Spleen (tissue), 11 donors: ENCODE data around the gene FAAH2. TPM values are rescaled to one million over a fixed set of nuclear protein-coding genes. Genes with fewer than 3 reads are reported as not detected.

Experiments
- DNase-seq: peaks from one replicate; pipeline ENCODE4 v3.0.0-alpha.2; 2020
- H3K27ac ChIP-seq, 8 donors: fragments of 200-600 bp; sonication (generic) in 7 of 8; 1 replicate in 4 of 8; 2 replicates in 4 of 8; pipeline versions ENCODE4 v1.5.0 to v1.8.0; 2016 to 2021; ENCODE audit warnings: inconsistent platforms in 4 of 8, mild to moderate bottlenecking in 4 of 8, moderate library complexity in 1 of 8
- H3K27me3 ChIP-seq, 7 donors: fragments of 200-600 bp; sonication (generic) in 6 of 7; replicated peaks in 1 of 7; 1 replicate in 4 of 7; 2 replicates in 3 of 7; pipeline versions ENCODE4 v1.5.0 to v1.8.0; 2016 to 2021; ENCODE audit warnings: inconsistent platforms in 3 of 7, mild to moderate bottlenecking in 1 of 7
- H3K36me3 ChIP-seq, 6 donors: fragments of 200-600 bp; sonication (generic) in 5 of 6; 1 replicate in 4 of 6; 2 replicates in 2 of 6; pipeline versions ENCODE4 v1.5.0 to v1.8.0; 2016 to 2021; ENCODE audit warnings: inconsistent platforms in 2 of 6
- H3K4me1 ChIP-seq, 6 donors: fragments of 200-600 bp; sonication (generic) in 5 of 6; 1 replicate in 3 of 6; 2 replicates in 3 of 6; pipeline versions ENCODE4 v1.5.0 to v1.8.0; 2016 to 2021; ENCODE audit warnings: inconsistent platforms in 3 of 6
- H3K4me3 ChIP-seq, 8 donors: fragments of 200-600 bp; sonication (generic) in 7 of 8; 1 replicate in 4 of 8; 2 replicates in 4 of 8; pipeline versions ENCODE4 v1.5.0 to v1.8.0; 2016 to 2021; ENCODE audit warnings: inconsistent platforms in 4 of 8, mild to moderate bottlenecking in 4 of 8, moderate library complexity in 2 of 8
- H3K9me3 ChIP-seq, 8 donors: fragments of 200-600 bp; sonication (generic) in 7 of 8; 1 replicate in 4 of 8; 2 replicates in 4 of 8; pipeline versions ENCODE4 v1.5.0 to v1.8.0; 2016 to 2021; ENCODE audit warnings: inconsistent platforms in 4 of 8
- POLR2A ChIP-seq, 3 donors: fragments of 450-650 bp; IDR thresholded peaks; one replicate each; pipeline ENCODE4 v1.5.1; 2017; ENCODE audit warnings: antibody characterized with exemption in 3 of 3, mild to moderate bottlenecking in 1 of 3
- POLR2AphosphoS5 ChIP-seq, 3 donors: sonication (generic); formaldehyde crosslinking; IDR thresholded peaks; one replicate each; pipeline ENCODE4 v1.5.1; 2017; ENCODE audit warnings: antibody characterized with exemption in 3 of 3
- WGBS, 5 donors: extraction: QIAGEN DNeasy Blood & Tissue Kit in 3 of 5; methylation state at CpG; one replicate each; pipeline versions ENCODE4 v1.1.5 to v1.1.7; 2013 to 2018; 5-methylcytosine and 5-hydroxymethylcytosine counted together
- intact Hi-C: fragments of 100-400 bp; cut with DNase I; formaldehyde crosslinking; loops from one replicate; pipeline ENCODE4 v1.15.0; 2023; ENCODE audit warnings: low total_unique reads
- polyA plus RNA-seq, 3 donors: library from polyadenylated mRNA; stranded (reverse); fragments of 200-250 nt; gene quantifications; one replicate each; pipeline ENCODE4 v1.2.1, GENCODE V29; 2013
- total RNA-seq, 7 donors: library from RNA; depleted of rRNA in 3 of 7; stranded (reverse); fragments of >200 nt in 3 of 7; fragmentation: NEBNext Ultra II Directional in 4 of 7; extraction: Animal tissue kit (Norgen Biotek cat#: 25700) in 4 of 7; gene quantifications; one replicate each; pipeline versions ENCODE4 v1.1.0 to v1.2.1, GENCODE V29; 2016 to 2021
- TF ChIP-seq, protein P1 (sequence below), 11 experiments: fragments of 200-600 bp in 7 of 11; fragments of 450-650 bp in 4 of 11; sonication (generic) in 4 of 11; IDR thresholded peaks in 8 of 11; conservative IDR thresholded peaks in 3 of 11; 1 replicate in 7 of 11; 2 replicates in 4 of 11; pipeline versions ENCODE4 v1.4.0 to v1.8.0; 2016 to 2021; ENCODE audit warnings: antibody characterized with exemption in 11 of 11, inconsistent platforms in 4 of 11, mild to moderate bottlenecking in 1 of 11
- donor health status: healthy with polysubstance abuse.
- donor health status: DM: no; HTN: no; CAD: no; lungs with moderate emphysema.
- donor health status: DM: no; HTN: no; CAD: no.
- donor health status: Bipolar disorder and iron deficiency.
- donor health status: healthy.
- donor health status: DM: no; HTN: no; CAD: no.
- donor health status: DM: yes; HTN: yes; CAD: no.

The FAAH2 gene
- total and polyA plus RNA-seq, 10 donors = 1.2 to 5.8 (median 3.1) TPM

DNA sequence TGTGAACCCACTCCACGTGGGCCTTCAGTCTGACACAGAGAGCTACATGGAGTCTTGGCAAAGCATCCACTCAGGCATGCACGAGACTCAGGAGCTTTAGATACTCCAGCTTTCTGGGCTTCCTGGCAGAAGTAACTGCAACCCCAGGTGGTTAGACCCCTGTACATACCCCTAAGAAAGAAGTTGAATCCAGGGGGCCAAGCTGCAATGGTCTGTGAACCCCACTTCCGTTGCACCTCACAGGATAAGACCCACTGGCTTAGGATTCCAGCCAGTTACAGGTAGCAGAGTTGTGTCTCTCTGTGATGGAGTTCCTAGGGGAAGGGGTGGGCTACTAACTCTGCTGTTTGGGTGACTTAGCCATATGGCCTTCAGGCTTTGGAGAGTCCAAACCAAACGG is 21.4 kb upstream of the FAAH2 start:
- Histone ChIP-seq H3K4me3 (no peak overlapping the region), H3K36me3 (no peaks in the 10 kb centered on the region), H3K4me1 (no peaks in the 10 kb centered on the region), H3K27ac (no peak overlapping the region), H3K27me3 (no peaks in the 10 kb centered on the region), H3K9me3 (peaks cover 0 to 47% (median 20%) of the 10 kb centered on the region in 8 donors)
- WGBS, 5 donors = 48 to 89% (median 59%) methylated on average over 1 to 4 of the region's 4 CpGs
- no peak for TF ChIP-seq POLR2AphosphoS5 (IDR thresholded peaks at IDR 0.05)
- TF ChIP-seq POLR2A (IDR thresholded peaks at IDR 0.05) = no peak
- TF ChIP-seq, protein P1, sequence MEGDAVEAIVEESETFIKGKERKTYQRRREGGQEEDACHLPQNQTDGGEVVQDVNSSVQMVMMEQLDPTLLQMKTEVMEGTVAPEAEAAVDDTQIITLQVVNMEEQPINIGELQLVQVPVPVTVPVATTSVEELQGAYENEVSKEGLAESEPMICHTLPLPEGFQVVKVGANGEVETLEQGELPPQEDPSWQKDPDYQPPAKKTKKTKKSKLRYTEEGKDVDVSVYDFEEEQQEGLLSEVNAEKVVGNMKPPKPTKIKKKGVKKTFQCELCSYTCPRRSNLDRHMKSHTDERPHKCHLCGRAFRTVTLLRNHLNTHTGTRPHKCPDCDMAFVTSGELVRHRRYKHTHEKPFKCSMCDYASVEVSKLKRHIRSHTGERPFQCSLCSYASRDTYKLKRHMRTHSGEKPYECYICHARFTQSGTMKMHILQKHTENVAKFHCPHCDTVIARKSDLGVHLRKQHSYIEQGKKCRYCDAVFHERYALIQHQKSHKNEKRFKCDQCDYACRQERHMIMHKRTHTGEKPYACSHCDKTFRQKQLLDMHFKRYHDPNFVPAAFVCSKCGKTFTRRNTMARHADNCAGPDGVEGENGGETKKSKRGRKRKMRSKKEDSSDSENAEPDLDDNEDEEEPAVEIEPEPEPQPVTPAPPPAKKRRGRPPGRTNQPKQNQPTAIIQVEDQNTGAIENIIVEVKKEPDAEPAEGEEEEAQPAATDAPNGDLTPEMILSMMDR (IDR thresholded peaks at IDR 0.05 in 8 of 11, conservative IDR thresholded peaks at IDR 0.05 in 3 of 11) = no peak
- intact Hi-C loops = no loop called here
- no peak for DNase-seq

DNA sequence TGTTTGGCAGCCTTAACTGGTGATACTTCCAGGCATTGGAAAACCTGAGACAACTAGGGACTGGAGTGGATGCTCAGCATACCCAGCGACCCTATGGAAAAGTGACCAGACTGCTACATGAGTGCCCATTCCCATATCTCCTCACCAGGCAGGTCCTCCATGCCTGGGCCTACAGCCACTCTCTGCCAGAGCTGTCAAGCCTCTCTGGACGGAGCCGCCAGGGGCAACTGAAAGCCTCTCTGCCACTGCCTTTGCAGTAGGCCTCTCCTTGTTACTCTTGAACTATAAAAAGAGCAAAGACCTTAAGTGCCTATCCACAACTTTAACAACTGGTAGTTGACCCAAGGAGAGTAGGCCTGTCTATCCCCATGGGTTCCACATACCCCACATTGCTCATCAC is 20.2 kb upstream of the FAAH2 start:
- intact Hi-C loops = no loop called here
- no peaks in the 10 kb centered on the region for H3K36me3 ChIP-seq
- no peak overlapping the region for H3K4me3 ChIP-seq
- no peaks in the 10 kb centered on the region for H3K4me1 ChIP-seq
- WGBS, 5 donors = 62 to 97% (median 78%) methylated on average over 3 of the region's 3 CpGs; no CpG with 5 or more reads in 1 of the 5 donors
- TF ChIP-seq POLR2AphosphoS5 (IDR thresholded peaks at IDR 0.05) = no peak
- TF ChIP-seq, protein P1 (IDR thresholded peaks at IDR 0.05 in 8 of 11, conservative IDR thresholded peaks at IDR 0.05 in 3 of 11) = no peak
- TF ChIP-seq POLR2A (IDR thresholded peaks at IDR 0.05) = no peak
- peaks cover 0 to 47% (median 21%) of the 10 kb centered on the region in 8 donors for H3K9me3 ChIP-seq
- H3K27me3 ChIP-seq = no peaks in the 10 kb centered on the region
- DNase-seq = no peak
- H3K27ac ChIP-seq = no peak overlapping the region

DNA sequence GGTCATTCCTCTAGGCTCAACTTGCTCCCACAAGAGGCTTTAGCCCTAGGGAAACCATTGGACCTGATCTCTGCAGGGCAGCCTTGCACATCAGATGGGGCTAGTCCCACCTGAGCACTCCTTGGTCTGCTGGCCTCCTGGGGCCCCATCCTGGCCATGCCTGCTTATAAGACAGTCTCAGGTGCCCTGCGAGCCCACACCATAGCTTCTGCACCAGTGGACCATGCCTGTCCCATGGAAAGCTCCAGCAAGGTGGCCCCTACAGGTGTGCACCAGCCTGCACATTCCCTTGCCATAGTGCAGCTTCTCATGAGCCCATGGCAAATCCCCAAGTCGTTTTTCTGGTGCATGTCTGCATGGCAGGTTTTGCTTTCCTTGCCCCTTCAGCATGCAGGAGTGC is 19.6 kb upstream of the FAAH2 start:
- intact Hi-C loops = no loop called here
- Histone ChIP-seq H3K36me3 (no peaks in the 10 kb centered on the region), H3K9me3 (peaks cover 0 to 47% (median 20%) of the 10 kb centered on the region in 8 donors), H3K4me1 (no peaks in the 10 kb centered on the region), H3K27me3 (no peaks in the 10 kb centered on the region), H3K4me3 (no peak overlapping the region), H3K27ac (no peak overlapping the region)
- 20 to 67% (median 55%) methylated on average over 1 to 2 of the region's 2 CpGs for WGBS, 5 donors
- DNase-seq = no peak
- TF ChIP-seq POLR2AphosphoS5 (IDR thresholded peaks at IDR 0.05) (no peak), POLR2A (IDR thresholded peaks at IDR 0.05) (no peak)
- TF ChIP-seq, protein P1 (IDR thresholded peaks at IDR 0.05 in 8 of 11, conservative IDR thresholded peaks at IDR 0.05 in 3 of 11) = no peak

DNA sequence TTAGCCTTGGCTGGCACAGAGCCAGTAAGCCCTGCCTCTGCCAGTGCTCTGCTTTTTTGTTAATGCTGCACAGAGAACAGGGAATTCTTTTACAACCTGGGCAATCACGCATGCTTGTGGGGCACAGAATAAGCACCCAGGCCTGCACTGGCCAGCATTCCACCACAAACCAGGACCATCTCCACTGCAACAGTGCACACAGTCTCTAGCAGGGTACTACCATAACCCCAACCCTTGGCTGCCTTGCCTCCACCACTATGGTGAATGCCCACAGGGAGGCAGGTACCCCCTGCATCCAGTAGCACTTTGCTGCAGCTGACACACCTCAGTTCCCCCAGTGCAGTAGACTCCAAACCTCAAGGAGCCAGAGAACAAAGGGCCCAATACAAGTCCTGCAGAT is 19.2 kb upstream of the FAAH2 start:
- Histone ChIP-seq H3K36me3 (no peaks in the 10 kb centered on the region), H3K4me3 (no peak overlapping the region), H3K4me1 (no peaks in the 10 kb centered on the region), H3K9me3 (peaks cover 0 to 47% (median 20%) of the 10 kb centered on the region in 8 donors), H3K27ac (no peak overlapping the region), H3K27me3 (no peaks in the 10 kb centered on the region)
- 86 to 100% (median 97%) methylated on average over 1 of the region's 1 CpG for WGBS, 5 donors
- TF ChIP-seq POLR2AphosphoS5 (IDR thresholded peaks at IDR 0.05) (no peak), POLR2A (IDR thresholded peaks at IDR 0.05) (no peak)
- TF ChIP-seq, protein P1 (IDR thresholded peaks at IDR 0.05 in 8 of 11, conservative IDR thresholded peaks at IDR 0.05 in 3 of 11) = no peak
- intact Hi-C loops = no loop called here
- peak; percentile 24 for DNase-seq
